ENCODE results near the gene STX3.

Gene STX3

DNA sequence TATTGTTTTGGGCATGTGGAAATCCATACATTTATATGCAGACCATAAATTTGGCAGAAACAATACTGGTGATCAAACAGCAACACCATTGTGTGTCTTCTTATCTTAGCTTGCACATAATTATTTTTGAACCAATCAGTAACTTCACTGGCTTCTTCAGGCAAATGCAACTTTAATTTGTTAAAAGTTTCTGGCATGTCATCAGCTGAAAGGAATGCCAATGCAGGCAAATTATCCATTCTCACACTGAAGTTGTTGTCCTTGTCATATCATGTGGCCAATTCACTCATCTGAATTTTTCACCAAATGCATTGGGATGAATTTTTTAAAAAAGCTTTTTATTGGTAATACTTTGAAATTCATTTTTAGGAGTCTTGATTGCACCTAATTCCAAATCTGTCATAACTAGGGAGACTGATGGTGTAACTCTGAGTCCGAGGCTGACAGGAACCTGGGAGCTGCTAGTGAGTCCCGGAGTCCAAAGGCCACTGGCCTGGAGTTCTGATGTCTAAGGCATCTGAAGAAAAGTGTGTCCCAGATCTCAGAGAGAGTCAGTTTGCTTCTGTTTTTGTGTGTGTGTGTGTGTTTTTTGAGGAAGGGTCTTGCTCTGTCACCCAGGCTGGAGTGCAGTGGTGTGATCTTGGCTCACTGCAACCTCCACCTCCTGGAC is 24.1 kb upstream of the STX3 start:
- DNase-seq (ENCODE audit: low read depth) = no peak
- TF ChIP-seq, protein P1, sequence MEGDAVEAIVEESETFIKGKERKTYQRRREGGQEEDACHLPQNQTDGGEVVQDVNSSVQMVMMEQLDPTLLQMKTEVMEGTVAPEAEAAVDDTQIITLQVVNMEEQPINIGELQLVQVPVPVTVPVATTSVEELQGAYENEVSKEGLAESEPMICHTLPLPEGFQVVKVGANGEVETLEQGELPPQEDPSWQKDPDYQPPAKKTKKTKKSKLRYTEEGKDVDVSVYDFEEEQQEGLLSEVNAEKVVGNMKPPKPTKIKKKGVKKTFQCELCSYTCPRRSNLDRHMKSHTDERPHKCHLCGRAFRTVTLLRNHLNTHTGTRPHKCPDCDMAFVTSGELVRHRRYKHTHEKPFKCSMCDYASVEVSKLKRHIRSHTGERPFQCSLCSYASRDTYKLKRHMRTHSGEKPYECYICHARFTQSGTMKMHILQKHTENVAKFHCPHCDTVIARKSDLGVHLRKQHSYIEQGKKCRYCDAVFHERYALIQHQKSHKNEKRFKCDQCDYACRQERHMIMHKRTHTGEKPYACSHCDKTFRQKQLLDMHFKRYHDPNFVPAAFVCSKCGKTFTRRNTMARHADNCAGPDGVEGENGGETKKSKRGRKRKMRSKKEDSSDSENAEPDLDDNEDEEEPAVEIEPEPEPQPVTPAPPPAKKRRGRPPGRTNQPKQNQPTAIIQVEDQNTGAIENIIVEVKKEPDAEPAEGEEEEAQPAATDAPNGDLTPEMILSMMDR (IDR thresholded peaks at IDR 0.05; ENCODE audit: control insufficient read depth, extremely low read depth, insufficient read depth) = no peak
- no peak overlapping the region for H3K4me3 ChIP-seq (ENCODE audit: low read depth, low read length)

DNA sequence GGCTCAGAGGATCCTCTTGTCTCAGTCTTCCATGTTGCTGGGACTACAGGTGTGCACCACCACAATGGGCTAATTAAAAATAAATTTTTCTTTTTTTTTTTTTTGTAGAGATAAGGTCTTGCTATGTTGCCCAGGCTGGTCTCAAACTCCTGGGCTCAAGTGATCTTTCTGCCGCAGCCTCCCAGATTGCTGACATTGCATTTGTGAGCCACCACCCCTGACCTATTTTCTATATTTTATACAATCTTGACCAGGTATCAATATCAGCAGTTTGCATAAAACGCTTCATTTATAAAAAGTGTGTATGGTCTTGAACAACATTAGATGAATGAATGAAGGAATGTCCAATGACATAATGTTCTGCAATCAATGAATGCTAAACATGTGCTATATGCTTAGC is 9.1 kb upstream of the STX3 start:
- H3K4me3 ChIP-seq (ENCODE audit: low read depth, low read length) = no peak overlapping the region
- TF ChIP-seq, protein P1 (IDR thresholded peaks at IDR 0.05; ENCODE audit: control insufficient read depth, extremely low read depth, insufficient read depth) = no peak
- DNase-seq (ENCODE audit: low read depth) = no peak

DNA sequence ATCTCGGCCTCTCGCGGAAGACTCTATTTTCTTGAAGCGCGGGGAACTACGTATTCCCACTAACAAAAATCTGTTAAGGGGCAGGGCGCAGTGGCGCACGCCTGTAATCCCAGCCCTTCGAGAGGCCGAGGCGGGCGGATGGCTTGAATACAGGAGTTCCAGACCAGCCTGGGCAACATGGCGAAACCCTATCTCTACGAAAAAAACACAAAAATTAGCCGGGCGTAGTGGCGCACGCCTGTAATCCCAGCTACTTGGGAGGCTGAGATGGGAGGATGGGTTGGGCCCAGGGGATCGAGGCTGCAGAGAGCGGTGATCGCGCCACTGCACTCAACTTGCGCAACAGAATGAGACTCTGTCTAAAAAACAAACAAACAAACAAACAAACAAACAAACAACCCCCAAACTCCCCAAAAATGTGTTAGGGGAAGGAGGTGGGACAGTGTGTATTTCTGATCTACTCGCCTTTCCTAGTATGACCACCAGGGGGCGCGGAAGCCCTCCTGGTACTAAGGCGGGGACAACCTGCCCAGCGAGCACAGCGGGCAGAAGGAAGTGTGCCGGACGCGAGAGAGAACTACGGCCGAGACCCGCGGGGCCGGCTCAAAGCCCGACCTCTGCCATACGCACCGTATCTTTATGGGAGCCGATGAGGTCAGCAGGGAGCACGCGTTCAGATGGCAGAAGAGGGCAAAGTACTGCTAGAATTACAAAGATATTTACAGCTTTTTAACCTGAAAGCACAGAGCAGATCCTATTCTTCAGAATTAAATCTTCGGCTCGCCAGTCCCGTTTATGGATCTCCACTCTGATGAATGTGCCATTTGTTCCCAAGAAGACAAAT is 1.3 kb upstream of the STX3 start:
- peak overlapping the region; percentile 80 for H3K4me3 ChIP-seq (ENCODE audit: low read depth, low read length)
- TF ChIP-seq, protein P1 (IDR thresholded peaks at IDR 0.05; ENCODE audit: control insufficient read depth, extremely low read depth, insufficient read depth) = peak; percentile 92
- DNase-seq (ENCODE audit: low read depth) = no peak

DNA sequence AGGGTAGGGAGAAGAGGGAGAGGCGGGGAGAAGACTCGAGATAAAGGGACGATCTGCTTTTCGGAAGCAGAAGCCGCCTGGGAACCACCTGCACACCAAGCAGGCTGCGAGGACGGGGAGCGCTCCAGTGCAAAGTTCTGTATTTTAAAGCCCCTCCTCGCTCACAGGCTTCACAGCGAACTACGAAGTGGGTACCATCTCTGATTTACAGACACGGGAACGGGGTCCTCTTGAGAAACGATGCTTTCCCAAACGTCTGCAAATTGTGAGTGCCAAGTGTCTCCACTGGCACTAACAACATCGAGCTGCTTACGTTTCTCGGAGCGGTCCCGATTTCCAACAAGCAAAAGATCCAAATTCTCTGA is 700 bp upstream of the STX3 start:
- peak overlapping the region; percentile 80 for H3K4me3 ChIP-seq (ENCODE audit: low read depth, low read length)
- TF ChIP-seq, protein P1 (IDR thresholded peaks at IDR 0.05; ENCODE audit: control insufficient read depth, extremely low read depth, insufficient read depth) = no peak
- DNase-seq (ENCODE audit: low read depth) = no peak

DNA sequence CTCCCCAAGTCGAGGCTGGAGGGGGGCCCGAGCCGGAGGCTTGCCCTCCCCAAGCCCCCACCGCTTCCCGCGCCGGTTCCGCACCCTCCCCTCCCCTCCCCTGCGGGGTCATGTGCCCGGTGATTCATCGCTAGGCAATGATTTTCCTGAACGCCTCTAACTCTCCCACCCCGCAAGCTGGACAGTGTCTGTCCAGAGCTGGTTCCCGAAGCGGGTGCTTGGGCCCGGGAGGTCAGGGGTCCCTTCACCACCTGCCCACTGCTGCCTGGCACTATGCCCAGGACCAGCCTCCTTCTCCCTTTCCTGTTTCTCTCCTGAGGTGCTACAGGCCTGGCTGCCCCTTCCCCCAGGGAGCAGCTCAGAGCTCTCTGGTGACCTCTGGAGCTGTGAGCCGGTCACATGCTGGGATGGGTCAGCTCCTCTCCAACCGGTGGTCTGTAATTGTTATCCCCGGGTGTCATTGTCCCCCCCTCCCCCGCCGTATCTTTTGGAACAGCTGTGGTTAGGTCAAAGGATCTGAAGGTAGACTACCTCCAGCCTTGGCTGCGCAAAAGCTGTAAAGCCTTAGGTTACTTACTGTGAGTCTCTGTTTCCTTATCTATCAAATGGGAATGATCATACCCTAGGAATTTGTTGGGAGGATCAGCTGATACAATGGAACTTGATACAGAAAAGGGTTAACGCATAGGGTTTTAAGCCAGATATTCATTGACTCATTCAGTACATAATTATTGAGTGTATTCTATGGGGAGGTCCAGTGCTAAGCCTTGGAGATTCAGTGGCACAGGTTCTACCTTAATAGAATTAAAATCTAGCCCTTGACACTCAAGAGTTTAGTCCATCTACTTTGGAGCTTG is 753 bp downstream of the STX3 start:
- peak overlapping the region; percentile 80 for H3K4me3 ChIP-seq (ENCODE audit: low read depth, low read length)
- TF ChIP-seq, protein P1 (IDR thresholded peaks at IDR 0.05; ENCODE audit: control insufficient read depth, extremely low read depth, insufficient read depth) = 0 out of 2 replicates have a peak, but pooled peaks have one; percentile 11

DNA sequence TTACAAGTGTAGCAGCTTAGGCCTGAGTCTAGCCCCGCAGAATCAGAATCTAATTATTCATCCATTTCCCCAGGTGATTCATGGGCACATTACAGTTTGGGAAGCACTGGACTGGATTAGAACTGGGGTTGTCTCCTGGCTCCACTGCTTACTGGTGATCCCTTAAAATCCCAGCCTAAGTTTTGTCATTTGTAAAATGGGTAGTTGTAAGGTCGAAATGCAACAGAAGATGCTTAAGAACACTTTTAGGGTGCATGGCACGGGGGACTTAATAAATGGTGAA is 1.3 kb downstream of the STX3 start:
- no peak for DNase-seq (ENCODE audit: low read depth)
- peak overlapping the region; percentile 80 for H3K4me3 ChIP-seq (ENCODE audit: low read depth, low read length)
- TF ChIP-seq, protein P1 (IDR thresholded peaks at IDR 0.05; ENCODE audit: control insufficient read depth, extremely low read depth, insufficient read depth) = no peak

More for the DNA sequence above, 753 bp downstream of the STX3 start:
- DNase-seq (ENCODE audit: low read depth) = no peak
